Esophagus (tissue), 2 donors: Measurements from ENCODE around the gene SLCO2A1. TPM values are rescaled to one million over a fixed set of nuclear protein-coding genes. Genes with fewer than 3 reads are reported as not detected.

Experiments
- H3K27ac ChIP-seq, 2 donors: one replicate each; pipeline ENCODE4 v1.5.1; 2013; ENCODE audit warnings: low read depth in 2 of 2, mild to moderate bottlenecking in 2 of 2, inconsistent platforms in 1 of 2, low read length in 1 of 2, moderate library complexity in 1 of 2
- H3K27me3 ChIP-seq, 2 donors: one replicate each; pipeline ENCODE4 v1.6.1; 2013; ENCODE audit warnings: low read length in 2 of 2, control low read depth in 1 of 2, mild to moderate bottlenecking in 1 of 2; ENCODE audit not compliant: insufficient read depth in 2 of 2, control insufficient read depth in 1 of 2
- H3K36me3 ChIP-seq, 2 donors: one replicate each; pipeline ENCODE4 v1.6.1; 2013; ENCODE audit warnings: low read length in 1 of 2; ENCODE audit not compliant: control insufficient read depth in 2 of 2, insufficient read depth in 2 of 2
- H3K4me1 ChIP-seq, 2 donors: one replicate each; pipeline ENCODE4 v1.6.1; 2013; ENCODE audit warnings: low read length in 1 of 2; ENCODE audit not compliant: control insufficient read depth in 2 of 2, insufficient read depth in 2 of 2
- H3K4me3 ChIP-seq, 2 donors: one replicate each; pipeline ENCODE4 v1.5.1; 2013; ENCODE audit warnings: low read length in 2 of 2, mild to moderate bottlenecking in 2 of 2, low read depth in 1 of 2, moderate library complexity in 1 of 2
- H3K9me3 ChIP-seq, 2 donors: one replicate each; pipeline ENCODE4 v1.6.1; 2013; ENCODE audit warnings: mild to moderate bottlenecking in 2 of 2, low read depth in 1 of 2, low read length in 1 of 2, moderate library complexity in 1 of 2; ENCODE audit not compliant: control insufficient read depth in 2 of 2, insufficient read depth in 1 of 2
- WGBS, 2 donors: extraction: QIAGEN DNeasy Blood & Tissue Kit; methylation state at CpG; one replicate each; pipeline ENCODE4 v1.1.7; 2013; 5-methylcytosine and 5-hydroxymethylcytosine counted together
- polyA plus RNA-seq, 2 donors: library from polyadenylated mRNA; stranded (reverse); fragments of 200-250 nt; gene quantifications; one replicate each; pipeline ENCODE4 v1.2.3, GENCODE V29; 2013
- donor health status: healthy with polysubstance abuse.
- donor health status: Bipolar disorder and iron deficiency.

SLCO2A1 gene
- polyA plus RNA-seq, 2 donors, result 4.9 to 6.2 TPM

DNA sequence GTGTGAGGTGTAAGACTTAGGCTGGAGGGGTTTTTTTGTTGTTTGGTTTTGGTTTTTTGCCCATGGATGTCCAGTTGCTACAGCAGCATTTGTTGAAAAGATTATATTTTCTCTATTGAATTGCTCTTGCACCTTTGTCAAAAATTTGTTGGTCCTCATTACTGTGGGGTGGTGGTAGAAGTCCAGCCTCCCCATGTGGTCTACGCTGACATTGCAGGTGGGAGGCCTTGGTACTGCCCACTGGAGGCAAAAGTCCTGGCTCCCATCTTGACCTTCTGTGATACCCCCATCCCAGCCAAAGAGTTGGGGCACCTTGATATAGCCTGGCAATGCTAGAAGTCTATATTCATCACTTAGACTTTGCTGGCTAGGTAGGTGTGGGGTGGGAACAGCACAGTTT is 128.6 kb downstream of the SLCO2A1 start:
- Histone ChIP-seq H3K27me3 (no peaks in the 10 kb centered on the region), H3K27ac (no peak overlapping the region), H3K9me3 (no peaks in the 10 kb centered on the region), H3K4me1 (no peaks in the 10 kb centered on the region), H3K36me3 (no peaks in the 10 kb centered on the region), H3K4me3 (no peak overlapping the region)
- 88 to 95% methylated on average over 1 of the region's 1 CpG for WGBS, 2 donors

DNA sequence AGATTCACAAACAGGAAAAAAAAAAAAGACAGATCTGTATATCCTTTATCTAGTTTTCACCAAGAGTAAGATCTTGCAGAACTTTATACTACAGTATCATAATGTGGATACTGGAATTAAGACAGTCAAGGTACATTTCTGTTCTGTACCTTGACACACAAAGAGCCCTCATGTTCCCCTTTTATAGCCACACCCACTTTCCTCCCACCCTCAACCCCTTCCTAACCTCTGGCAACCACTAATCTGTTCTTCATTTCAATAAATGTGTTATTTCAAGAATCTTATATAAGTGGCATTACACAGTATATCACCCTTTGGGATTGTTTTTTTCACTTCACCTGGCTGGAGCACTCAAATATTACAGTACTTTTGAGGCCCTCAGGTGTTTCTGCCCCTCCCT is 130.4 kb downstream of the SLCO2A1 start:
- H3K27me3 ChIP-seq, result no peaks in the 10 kb centered on the region
- H3K27ac ChIP-seq, result no peak overlapping the region
- no peak overlapping the region for H3K4me3 ChIP-seq
- peaks cover 4 to 6% of the 10 kb centered on the region in 2 donors for H3K4me1 ChIP-seq
- H3K9me3 ChIP-seq, result no peaks in the 10 kb centered on the region
- no peaks in the 10 kb centered on the region for H3K36me3 ChIP-seq

DNA sequence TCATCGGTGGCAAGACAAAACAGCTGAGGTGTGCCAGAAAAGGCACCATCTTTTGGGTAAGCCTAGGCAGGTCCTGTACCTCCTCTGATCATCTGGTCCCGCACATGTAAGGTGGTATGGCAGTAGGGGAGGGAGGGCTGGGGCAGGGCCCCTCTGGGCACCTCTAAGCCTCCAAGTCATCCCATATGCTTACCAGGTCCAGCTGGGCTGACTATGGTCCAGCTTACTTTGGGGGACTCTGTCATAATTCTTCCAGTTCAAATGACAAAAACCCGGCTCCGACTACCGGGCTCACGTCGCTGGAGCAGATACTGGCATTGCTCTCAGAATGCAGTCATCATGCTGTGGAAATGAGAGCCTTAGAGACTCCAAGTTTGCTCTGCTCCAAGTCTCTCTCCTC is 132.2 kb downstream of the SLCO2A1 start:
- no peaks in the 10 kb centered on the region for H3K36me3 ChIP-seq
- H3K27ac ChIP-seq, result no peak overlapping the region
- H3K4me1 ChIP-seq, result peaks cover 4 to 6% of the 10 kb centered on the region in 2 donors
- no peaks in the 10 kb centered on the region for H3K9me3 ChIP-seq
- H3K4me3 ChIP-seq, result no peak overlapping the region
- WGBS, 2 donors, result 69 to 74% methylated on average over 7 of the region's 7 CpGs
- no peaks in the 10 kb centered on the region for H3K27me3 ChIP-seq

DNA sequence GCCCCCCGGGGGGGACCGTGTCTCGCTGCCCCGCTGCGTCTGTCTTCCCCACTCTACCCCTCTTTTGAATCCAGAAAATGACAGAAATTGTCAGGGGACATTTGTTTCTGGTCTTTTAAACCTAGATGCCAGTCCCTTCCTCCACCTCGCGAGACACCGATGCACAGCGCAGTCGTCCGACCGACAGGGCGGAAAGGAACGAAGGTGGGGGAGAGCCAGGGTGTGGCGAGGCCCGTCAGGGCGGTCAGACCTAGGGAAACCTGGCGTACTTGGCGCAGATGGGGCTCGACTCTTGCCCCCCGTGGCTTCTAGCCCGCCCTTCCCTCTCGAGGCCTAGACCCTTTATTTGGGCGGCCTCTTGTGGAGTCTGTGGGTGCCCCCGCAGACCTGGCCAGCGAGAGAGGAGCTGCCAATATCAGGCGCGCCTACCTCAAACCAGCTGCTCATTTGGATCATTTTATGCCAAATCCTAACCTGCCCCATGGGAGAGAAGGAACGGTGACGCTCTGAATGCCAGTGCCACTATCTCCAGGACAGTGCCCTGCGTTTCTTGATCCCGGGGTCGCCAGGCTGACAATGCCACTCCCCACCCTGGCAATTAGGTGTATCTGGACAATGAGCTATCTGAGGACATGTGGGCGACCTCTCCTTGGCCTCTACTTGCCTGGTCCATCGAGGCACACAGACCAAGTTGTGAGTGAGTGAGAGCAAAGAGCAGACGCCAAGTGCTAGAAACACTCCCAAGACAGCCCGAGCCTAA is 133.5 kb downstream of the SLCO2A1 start:
- WGBS, 2 donors, result 13 to 14% methylated on average over 37 of the region's 37 CpGs
- Histone ChIP-seq H3K4me3 (peak overlapping the region; percentile 68 to 69), H3K27ac (no peak overlapping the region)

DNA sequence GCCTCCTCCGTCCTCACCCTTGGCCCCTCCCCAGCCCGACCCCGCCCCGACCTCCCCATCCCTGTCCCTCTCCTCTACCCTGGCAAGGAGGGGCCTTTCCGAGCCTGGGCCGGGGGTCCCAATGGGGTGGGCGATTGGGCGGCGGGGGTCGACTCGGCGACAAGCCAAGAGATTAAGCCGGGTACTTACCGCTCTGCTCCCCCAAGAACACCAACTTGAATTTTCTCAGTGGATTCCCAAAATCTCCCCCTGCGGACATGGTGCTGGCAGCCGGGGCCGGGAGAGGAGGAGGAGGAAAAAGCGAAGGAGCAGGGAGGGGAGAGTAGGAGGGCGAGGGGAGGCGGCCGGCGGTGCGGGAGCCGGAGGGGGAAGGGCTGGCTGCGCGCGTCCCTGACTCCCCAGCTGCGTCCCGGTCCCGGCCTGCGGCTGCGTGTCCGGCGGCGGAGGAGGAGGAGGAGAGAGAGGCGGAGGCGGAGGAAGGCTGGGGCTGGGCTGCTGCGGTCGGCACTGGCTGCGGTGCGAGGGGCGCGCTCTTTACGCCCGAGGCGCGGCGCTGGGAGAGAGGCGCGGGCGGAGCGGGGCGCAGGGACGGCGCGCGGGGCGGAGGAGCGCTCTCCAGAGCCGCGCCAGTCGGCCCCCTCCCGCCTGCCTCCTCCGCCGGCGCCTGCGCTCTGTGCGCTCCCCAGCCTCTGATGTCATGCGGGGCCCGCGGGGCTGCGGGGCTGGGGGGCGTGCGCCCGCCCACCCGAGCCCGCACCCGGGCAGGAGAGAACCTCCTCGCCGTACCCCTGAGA is 134.3 kb downstream of the SLCO2A1 start, which contains the start of gene RAB6B:
Gene RAB6B, minus strand, starts transcription at position 675 of the 794 bp plus-strand sequence. Its CDS starts 416 bp downstream, at position 259.
- H3K4me1 ChIP-seq, result peaks cover 4 to 6% of the 10 kb centered on the region in 2 donors
- H3K27me3 ChIP-seq, result no peaks in the 10 kb centered on the region
- H3K9me3 ChIP-seq, result no peaks in the 10 kb centered on the region
- WGBS, 2 donors, result 0 to 1% methylated on average over 68 to 80 of the region's 80 CpGs
- H3K4me3 ChIP-seq, result peak within 1 kb of the TSS; percentile 68 to 69
- no peaks in the 10 kb centered on the region for H3K36me3 ChIP-seq
- no peak within 1 kb of the TSS for H3K27ac ChIP-seq

More for the DNA sequence above, 133.5 kb downstream of the SLCO2A1 start:
- Histone ChIP-seq H3K27me3 (no peaks in the 10 kb centered on the region), H3K36me3 (no peaks in the 10 kb centered on the region), H3K4me1 (peaks cover 4 to 6% of the 10 kb centered on the region in 2 donors), H3K9me3 (no peaks in the 10 kb centered on the region)

DNA sequence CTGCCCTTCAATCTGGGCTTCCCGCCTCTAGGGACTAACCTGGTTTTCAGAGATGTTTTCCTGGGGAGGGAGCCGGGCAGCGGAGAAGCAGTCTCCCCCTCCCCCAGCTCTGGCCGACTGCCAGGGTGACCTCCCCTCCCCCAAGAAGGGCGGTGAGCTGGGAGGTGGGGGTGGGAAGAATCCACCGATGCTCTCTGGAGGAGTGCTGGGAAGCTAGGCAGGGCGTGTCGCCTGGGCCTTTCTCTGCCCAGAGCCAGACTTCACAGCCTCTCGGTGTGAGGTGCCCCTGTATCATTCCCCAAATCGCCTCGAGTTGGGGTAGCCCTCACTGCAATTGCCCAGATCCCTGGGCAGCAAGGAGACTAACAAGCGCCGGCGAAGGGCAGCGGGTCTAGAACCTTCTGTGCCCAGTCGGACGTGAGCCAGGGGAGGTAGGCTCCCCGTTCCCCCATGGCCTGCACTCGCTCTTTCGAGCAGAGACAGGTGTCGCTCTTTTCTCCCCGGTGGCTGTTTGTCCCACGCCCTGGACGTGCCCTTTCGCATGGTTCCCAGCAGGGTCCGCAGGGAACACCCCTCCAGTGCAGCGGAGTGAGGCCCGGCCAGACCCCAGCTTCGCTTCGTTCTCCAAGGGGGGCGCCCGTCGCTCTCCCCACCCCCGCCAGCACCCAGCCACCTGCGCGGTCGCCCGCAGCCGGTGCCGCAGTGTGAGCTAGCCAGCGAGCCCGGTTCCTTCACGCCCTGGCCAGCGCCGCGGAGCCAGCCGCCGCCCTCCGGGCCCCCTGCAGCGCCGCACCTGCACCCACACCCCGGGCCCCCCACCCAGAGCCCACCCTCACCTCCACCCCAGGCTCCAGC is 135.1 kb downstream of the SLCO2A1 start:
- peaks cover 4 to 6% of the 10 kb centered on the region in 2 donors for H3K4me1 ChIP-seq
- peak overlapping the region; percentile 25 to 68 for H3K4me3 ChIP-seq
- H3K27ac ChIP-seq, result no peak overlapping the region
- H3K27me3 ChIP-seq, result no peaks in the 10 kb centered on the region
- H3K36me3 ChIP-seq, result no peaks in the 10 kb centered on the region
- H3K9me3 ChIP-seq, result no peaks in the 10 kb centered on the region
- 14 to 15% methylated on average over 51 to 52 of the region's 52 CpGs for WGBS, 2 donors

DNA sequence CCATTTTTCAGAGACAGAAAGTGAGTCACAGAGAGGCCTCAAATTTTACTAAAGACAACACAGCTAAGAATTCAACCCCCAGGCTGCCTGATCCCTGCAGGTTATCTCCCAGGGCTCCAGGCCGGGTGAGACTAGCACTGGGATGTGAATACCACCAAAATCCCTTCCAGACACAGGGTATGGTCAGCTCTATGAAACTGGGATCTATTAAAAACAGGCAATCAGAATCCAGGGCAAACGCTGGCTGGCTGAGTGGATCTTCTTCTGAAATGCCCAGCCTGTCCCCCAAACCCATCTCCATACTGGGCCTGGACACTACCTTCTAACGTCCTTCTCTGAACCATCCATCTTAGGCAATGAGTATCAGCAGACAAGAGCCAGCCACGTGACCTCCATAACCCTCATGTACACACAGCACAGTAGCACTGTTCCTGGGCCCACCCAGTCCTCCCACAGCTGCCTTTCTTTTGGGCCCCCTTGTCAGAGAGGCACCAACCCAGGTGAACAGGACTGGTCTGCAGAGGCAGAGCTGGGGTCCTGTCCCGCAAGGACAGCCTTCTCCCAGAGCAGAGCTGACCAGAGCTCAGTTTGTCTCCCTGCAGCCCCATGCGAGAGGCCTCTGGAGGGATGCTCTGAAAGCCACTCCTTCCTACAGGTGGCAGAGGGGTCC is 135.9 kb downstream of the SLCO2A1 start:
- no peaks in the 10 kb centered on the region for H3K9me3 ChIP-seq
- H3K4me1 ChIP-seq, result peaks cover 4 to 6% of the 10 kb centered on the region in 2 donors
- 78 to 90% methylated on average over 6 of the region's 6 CpGs for WGBS, 2 donors
- no peaks in the 10 kb centered on the region for H3K36me3 ChIP-seq
- no peaks in the 10 kb centered on the region for H3K27me3 ChIP-seq
- no peak overlapping the region for H3K4me3 ChIP-seq
- no peak overlapping the region for H3K27ac ChIP-seq

DNA sequence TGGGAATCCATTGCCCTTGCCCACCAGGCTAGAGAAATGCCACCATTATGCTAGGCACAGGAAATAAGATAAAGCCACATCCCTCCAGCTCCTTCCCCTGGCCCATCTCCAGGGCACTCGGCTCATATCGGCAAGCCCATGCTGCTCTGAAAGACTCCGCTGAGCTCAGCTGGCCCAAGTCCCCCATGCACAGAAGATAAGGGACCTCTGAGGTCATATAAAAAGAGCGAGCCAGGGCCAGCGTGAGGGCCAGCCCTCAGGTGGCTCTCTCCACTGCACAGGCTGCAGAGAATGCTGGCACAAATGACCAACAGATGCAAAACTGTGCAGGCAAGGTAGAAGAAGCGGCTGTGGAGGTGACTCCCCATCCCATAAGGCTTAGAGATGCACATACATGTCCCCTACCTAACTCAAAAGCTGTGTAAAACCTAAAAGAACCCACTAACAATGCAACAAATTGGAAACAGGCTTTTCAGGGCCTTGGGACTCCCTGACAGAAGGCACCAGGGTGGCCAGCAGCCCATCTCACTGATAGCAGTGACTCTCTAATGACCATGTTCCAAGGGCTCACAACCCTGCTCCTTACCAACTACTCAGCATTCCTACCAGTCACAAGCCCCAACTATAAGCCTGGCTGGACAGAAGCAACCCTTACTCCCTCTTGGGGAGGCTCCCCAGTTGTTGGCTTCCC is 137.0 kb downstream of the SLCO2A1 start:
- no peaks in the 10 kb centered on the region for H3K9me3 ChIP-seq
- H3K27ac ChIP-seq, result no peak overlapping the region
- H3K27me3 ChIP-seq, result no peaks in the 10 kb centered on the region
- H3K4me1 ChIP-seq, result peaks cover 4 to 6% of the 10 kb centered on the region in 2 donors
- H3K4me3 ChIP-seq, result no peak overlapping the region
- WGBS, 2 donors, result 71 to 73% methylated on average over 6 of the region's 6 CpGs
- no peaks in the 10 kb centered on the region for H3K36me3 ChIP-seq
